K562 treated with DMSO at 1 percent for 48 hours (cell line): ENCODE measurements around the gene DROSHA. TPM values are rescaled to one million over a fixed set of nuclear protein-coding genes. Genes with fewer than 3 reads are reported as not detected.

Experiments
- total RNA-seq: library from RNA; unstranded; fragments of 300-600 nt; gene quantifications from 2 replicates; pipeline ENCODE4 v1.2.3, GENCODE V29; 2022; ENCODE audit warnings: low replicate concordance; ENCODE audit errors: extremely low read depth

The DROSHA gene
- total RNA-seq, result not detected in 2 replicates

GRCh38 chr5:31531888-31532547 is at the start of gene DROSHA, which contains the start of gene C5orf22:
Gene DROSHA, minus strand, starts transcription at chr5:31532093. Its CDS starts 3,034 bp downstream, at chr5:31529059.
Gene C5orf22, plus strand, starts transcription at chr5:31532301. Its CDS starts 92 bp downstream, at chr5:31532393.

Other genes with a start within 250 kb of the DROSHA start
- not detected in 2 replicates for gene C5orf22, start 208 bp upstream of the DROSHA start, total RNA-seq
- not detected in 2 replicates for gene PDZD2, start 107.0 kb upstream of the DROSHA start, total RNA-seq